Measurements from ENCODE around the gene OLFM4. TPM values are rescaled to one million over a fixed set of nuclear protein-coding genes. Genes with fewer than 3 reads are reported as not detected.
"Not testable (repeated sequence)": the region's sequence is repeated elsewhere in the genome, so short reads cannot be mapped to it uniquely, and the experiment has no call there.

The OLFM4 gene
- total RNA-seq, 4 donors from 2014 or later, result 0.11 to 3.5 TPM; not detected in 2

DNA sequence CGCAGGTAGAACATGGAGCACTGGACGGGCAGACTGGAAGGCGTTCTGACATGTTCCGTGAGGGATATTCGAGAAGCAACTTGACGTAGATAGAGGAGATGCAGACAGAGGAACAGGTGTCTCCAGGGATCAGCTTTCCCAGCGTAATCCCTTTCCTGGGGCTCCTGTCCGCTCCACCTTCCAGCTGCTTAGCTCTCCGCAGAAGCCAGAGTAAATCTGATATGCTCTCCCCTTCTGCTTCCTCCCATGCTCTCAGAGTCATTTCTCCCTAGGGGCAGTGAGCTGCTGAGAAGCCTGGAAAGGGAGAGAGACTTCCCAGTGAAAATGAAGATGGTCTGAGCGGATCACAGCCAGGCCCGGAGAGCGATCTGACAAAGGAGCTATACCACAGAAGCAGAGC is 23.0 kb upstream of the OLFM4 start:
- intact Hi-C loops (cut with DNase I), result no loop called here
- DNase-seq, result no peak
- H3K4me3 ChIP-seq (replicated peaks in 1 of 3), result no peak overlapping the region
- no peak overlapping the region for H3K27ac ChIP-seq
- no peaks in the 10 kb centered on the region for H3K27me3 ChIP-seq
- TF ChIP-seq, protein P1, sequence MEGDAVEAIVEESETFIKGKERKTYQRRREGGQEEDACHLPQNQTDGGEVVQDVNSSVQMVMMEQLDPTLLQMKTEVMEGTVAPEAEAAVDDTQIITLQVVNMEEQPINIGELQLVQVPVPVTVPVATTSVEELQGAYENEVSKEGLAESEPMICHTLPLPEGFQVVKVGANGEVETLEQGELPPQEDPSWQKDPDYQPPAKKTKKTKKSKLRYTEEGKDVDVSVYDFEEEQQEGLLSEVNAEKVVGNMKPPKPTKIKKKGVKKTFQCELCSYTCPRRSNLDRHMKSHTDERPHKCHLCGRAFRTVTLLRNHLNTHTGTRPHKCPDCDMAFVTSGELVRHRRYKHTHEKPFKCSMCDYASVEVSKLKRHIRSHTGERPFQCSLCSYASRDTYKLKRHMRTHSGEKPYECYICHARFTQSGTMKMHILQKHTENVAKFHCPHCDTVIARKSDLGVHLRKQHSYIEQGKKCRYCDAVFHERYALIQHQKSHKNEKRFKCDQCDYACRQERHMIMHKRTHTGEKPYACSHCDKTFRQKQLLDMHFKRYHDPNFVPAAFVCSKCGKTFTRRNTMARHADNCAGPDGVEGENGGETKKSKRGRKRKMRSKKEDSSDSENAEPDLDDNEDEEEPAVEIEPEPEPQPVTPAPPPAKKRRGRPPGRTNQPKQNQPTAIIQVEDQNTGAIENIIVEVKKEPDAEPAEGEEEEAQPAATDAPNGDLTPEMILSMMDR (IDR thresholded peaks at IDR 0.05), result no peak
- no peak for TF ChIP-seq POLR2A (IDR thresholded peaks at IDR 0.05)
- no peaks in the 10 kb centered on the region for H3K36me3 ChIP-seq
- H3K4me1 ChIP-seq, result peaks cover 9 to 15% of the 10 kb centered on the region in 2 donors
- H3K9me3 ChIP-seq, result no peaks in the 10 kb centered on the region
- 94 to 95% methylated on average over 12 of the region's 12 CpGs for WGBS, 2 donors

- Histone ChIP-seq H3K4me1 (peaks cover 14 to 25% of the 10 kb centered on the region in 2 donors), H3K27me3 (no peaks in the 10 kb centered on the region), H3K4me3 (replicated peaks in 1 of 3) (no peak overlapping the region), H3K27ac (no peak overlapping the region), H3K9me3 (no peaks in the 10 kb centered on the region), H3K36me3 (no peaks in the 10 kb centered on the region)
- TF ChIP-seq, protein P1 (IDR thresholded peaks at IDR 0.05), result no peak
- no peak for TF ChIP-seq POLR2A (IDR thresholded peaks at IDR 0.05)
- peak; percentile 31 to 42 for DNase-seq
- 34 to 39% methylated on average over 3 of the region's 3 CpGs for WGBS, 2 donors
- intact Hi-C loops (cut with DNase I), result no loop called here
Measured at GRCh38 chr13:53007872-53008271, 20.7 kb upstream of the OLFM4 start.

- TF ChIP-seq, protein P1 (IDR thresholded peaks at IDR 0.05), result no peak
- TF ChIP-seq POLR2A (IDR thresholded peaks at IDR 0.05), result no peak
- H3K9me3 ChIP-seq, result no peaks in the 10 kb centered on the region
- peak; percentile 90 to 94 for DNase-seq
- WGBS, 2 donors, result 31 to 45% methylated on average over 7 of the region's 7 CpGs
- peak overlapping the region; percentile 84 to 90 (median 86) for H3K27ac ChIP-seq
- peaks cover 14 to 25% of the 10 kb centered on the region in 2 donors for H3K4me1 ChIP-seq
- no peak overlapping the region for H3K4me3 ChIP-seq (replicated peaks in 1 of 3)
- intact Hi-C loops (cut with DNase I), result no loop called here
- no peaks in the 10 kb centered on the region for H3K27me3 ChIP-seq
- H3K36me3 ChIP-seq, result no peaks in the 10 kb centered on the region
Measured at GRCh38 chr13:53010374-53011105, 18.1 kb upstream of the OLFM4 start.

DNA sequence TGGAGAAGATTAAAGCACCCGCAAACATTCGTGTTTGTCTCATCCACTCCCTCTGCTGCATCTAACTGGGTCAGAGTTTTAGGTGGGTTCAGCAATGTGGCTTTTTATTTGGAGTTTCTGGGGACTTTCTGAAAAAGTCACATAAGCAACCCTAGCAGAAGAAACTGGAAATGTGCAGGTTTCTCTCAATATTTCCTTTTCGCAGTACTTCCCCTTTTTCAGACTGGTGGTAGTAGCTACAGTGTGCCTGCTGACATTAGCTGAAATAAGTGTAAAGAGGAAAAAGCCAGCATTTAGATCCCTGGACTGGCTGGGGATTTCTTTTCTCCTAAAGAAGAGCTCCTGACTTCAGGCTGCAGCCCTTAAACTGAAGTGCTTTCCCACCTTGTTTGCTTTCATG is 15.9 kb upstream of the OLFM4 start:
- DNase-seq, result no peak
- TF ChIP-seq, protein P1 (IDR thresholded peaks at IDR 0.05), result no peak
- TF ChIP-seq POLR2A (IDR thresholded peaks at IDR 0.05), result no peak
- Histone ChIP-seq H3K4me1 (peaks cover 23 to 35% of the 10 kb centered on the region in 2 donors), H3K36me3 (no peaks in the 10 kb centered on the region), H3K9me3 (no peaks in the 10 kb centered on the region), H3K4me3 (replicated peaks in 1 of 3) (no peak overlapping the region), H3K27ac (no peak overlapping the region), H3K27me3 (no peaks in the 10 kb centered on the region)
- 77 to 87% methylated on average over 3 of the region's 3 CpGs for WGBS, 2 donors
- intact Hi-C loops (cut with DNase I), result no loop called here

GRCh38 chr13:53013113-53013512 is 15.5 kb upstream of the OLFM4 start:
- Histone ChIP-seq H3K36me3 (no peaks in the 10 kb centered on the region), H3K27ac (no peak overlapping the region), H3K27me3 (no peaks in the 10 kb centered on the region), H3K4me1 (peaks cover 27 to 36% of the 10 kb centered on the region in 2 donors), H3K9me3 (no peaks in the 10 kb centered on the region), H3K4me3 (replicated peaks in 1 of 3) (no peak overlapping the region)
- intact Hi-C loops (cut with DNase I), result no loop called here
- TF ChIP-seq, protein P1 (IDR thresholded peaks at IDR 0.05), result no peak
- TF ChIP-seq POLR2A (IDR thresholded peaks at IDR 0.05), result no peak
- 79 to 84% methylated on average over 5 of the region's 5 CpGs for WGBS, 2 donors
- no peak for DNase-seq

DNA sequence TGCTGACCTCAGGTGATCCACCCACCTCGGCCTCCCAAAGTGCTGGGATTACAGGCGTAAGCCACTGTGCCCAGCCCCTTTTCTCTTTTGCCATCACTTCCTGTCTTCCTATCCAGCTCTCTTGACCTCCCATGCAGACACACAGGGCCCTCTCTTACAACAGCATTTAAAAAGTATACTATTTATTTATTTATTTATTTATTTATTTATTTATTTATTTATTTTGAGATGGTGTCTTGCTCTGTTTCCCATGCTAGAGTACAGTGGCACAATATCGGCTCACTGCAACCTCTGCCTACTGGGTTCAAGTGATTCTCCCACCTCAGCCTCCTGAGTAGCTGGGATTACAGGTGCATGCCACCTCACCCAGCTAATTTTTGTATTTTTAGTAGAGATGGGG is 14.6 kb upstream of the OLFM4 start:
- WGBS, 2 donors, result 67 to 72% methylated on average over 3 of the region's 3 CpGs
- peaks cover 36 to 45% of the 10 kb centered on the region in 2 donors for H3K4me1 ChIP-seq
- H3K27ac ChIP-seq; H3K27me3 ChIP-seq; intact Hi-C loops (cut with DNase I); DNase-seq; H3K9me3 ChIP-seq; H3K4me3 ChIP-seq (replicated peaks in 1 of 3); H3K36me3 ChIP-seq: not testable (repeated sequence)

Measured in thyroid gland (tissue), 4 donors.